ENCODE results near the gene KCNH1.

Gene KCNH1

GRCh38 chr1:210920716-210921694 is 212.9 kb downstream of the KCNH1 start:
- H3K4me3 ChIP-seq (ENCODE audit: low read depth, low read length): no peak overlapping the region

- H3K4me3 ChIP-seq (ENCODE audit: low read depth, low read length): no peak overlapping the region
Measured at GRCh38 chr1:210920258-210920657, 213.7 kb downstream of the KCNH1 start.

- H3K4me3 ChIP-seq (ENCODE audit: low read depth, low read length): no peak overlapping the region
Measured at GRCh38 chr1:210918893-210919292, 215.1 kb downstream of the KCNH1 start.

GRCh38 chr1:210917560-210918169 is 216.3 kb downstream of the KCNH1 start:
- H3K4me3 ChIP-seq (ENCODE audit: low read depth, low read length): no peak overlapping the region

GRCh38 chr1:210916548-210916947 is 217.4 kb downstream of the KCNH1 start:
- H3K4me3 ChIP-seq (ENCODE audit: low read depth, low read length): no peak overlapping the region

GRCh38 chr1:210915890-210916507 is 217.9 kb downstream of the KCNH1 start:
- no peak overlapping the region for H3K4me3 ChIP-seq (ENCODE audit: low read depth, low read length)

- no peak overlapping the region for H3K4me3 ChIP-seq (ENCODE audit: low read depth, low read length)
Measured at GRCh38 chr1:210912752-210913151, 221.2 kb downstream of the KCNH1 start.

- H3K4me3 ChIP-seq (ENCODE audit: low read depth, low read length): no peak overlapping the region
Measured at GRCh38 chr1:210910020-210910575, 223.8 kb downstream of the KCNH1 start.

- H3K4me3 ChIP-seq (ENCODE audit: low read depth, low read length): no peak overlapping the region
Measured at GRCh38 chr1:210908791-210909190, 225.2 kb downstream of the KCNH1 start.

GRCh38 chr1:210908257-210908656 is 225.7 kb downstream of the KCNH1 start:
- H3K4me3 ChIP-seq (ENCODE audit: low read depth, low read length): no peak overlapping the region

GRCh38 chr1:210907251-210907805 is 226.6 kb downstream of the KCNH1 start:
- no peak overlapping the region for H3K4me3 ChIP-seq (ENCODE audit: low read depth, low read length)

GRCh38 chr1:210905944-210906453 is 227.9 kb downstream of the KCNH1 start:
- no peak overlapping the region for H3K4me3 ChIP-seq (ENCODE audit: low read depth, low read length)

GRCh38 chr1:210905365-210905904 is 228.5 kb downstream of the KCNH1 start:
- no peak overlapping the region for H3K4me3 ChIP-seq (ENCODE audit: low read depth, low read length)

- H3K4me3 ChIP-seq (ENCODE audit: low read depth, low read length): no peak overlapping the region
Measured at GRCh38 chr1:210901981-210902770, 231.8 kb downstream of the KCNH1 start.

- H3K4me3 ChIP-seq (ENCODE audit: low read depth, low read length): no peak overlapping the region
Measured at GRCh38 chr1:210900820-210901219, 233.1 kb downstream of the KCNH1 start.

- H3K4me3 ChIP-seq (ENCODE audit: low read depth, low read length): no peak overlapping the region
Measured at GRCh38 chr1:210900079-210900478, 233.9 kb downstream of the KCNH1 start.

GRCh38 chr1:210899676-210900075 is 234.3 kb downstream of the KCNH1 start:
- no peak overlapping the region for H3K4me3 ChIP-seq (ENCODE audit: low read depth, low read length)

- H3K4me3 ChIP-seq (ENCODE audit: low read depth, low read length): no peak overlapping the region
Measured at GRCh38 chr1:210898473-210898872, 235.5 kb downstream of the KCNH1 start.

- H3K4me3 ChIP-seq (ENCODE audit: low read depth, low read length): no peak overlapping the region
Measured at GRCh38 chr1:210883821-210884220, 250.1 kb downstream of the KCNH1 start.
